Liver (tissue), 9 donors: ENCODE data around the gene AHDC1. TPM values are rescaled to one million over a fixed set of nuclear protein-coding genes. Genes with fewer than 3 reads are reported as not detected.

ENCODE experiments used
- DNase-seq: peaks from one replicate; pipeline ENCODE4 v3.0.0-alpha.2; 2017; ENCODE audit warnings: low spot score
- H3K27ac ChIP-seq, 2 donors: one replicate each; pipeline ENCODE4 v1.7.0; 2013; ENCODE audit warnings: inconsistent platforms in 2 of 2, low read length in 2 of 2, control low read depth in 1 of 2, low read depth in 1 of 2, mild to moderate bottlenecking in 1 of 2
- H3K27me3 ChIP-seq, 4 donors: one replicate each; pipeline versions ENCODE4 v1.6.1 to v1.7.0; 2013; ENCODE audit warnings: low read length in 3 of 4, inconsistent platforms in 1 of 4, mild to moderate bottlenecking in 1 of 4, moderate library complexity in 1 of 4; ENCODE audit not compliant: control insufficient read depth in 4 of 4, insufficient read depth in 4 of 4
- H3K36me3 ChIP-seq, 4 donors: one replicate each; pipeline versions ENCODE4 v1.6.1 to v1.7.0; 2013; ENCODE audit warnings: low read length in 3 of 4, mild to moderate bottlenecking in 3 of 4, low read depth in 1 of 4, moderate library complexity in 1 of 4; ENCODE audit not compliant: control insufficient read depth in 4 of 4, insufficient read depth in 3 of 4
- H3K4me1 ChIP-seq, 4 donors: one replicate each; pipeline versions ENCODE4 v1.6.1 to v1.7.0; 2013; ENCODE audit warnings: low read length in 3 of 4, mild to moderate bottlenecking in 3 of 4, moderate library complexity in 1 of 4; ENCODE audit not compliant: control insufficient read depth in 4 of 4, insufficient read depth in 4 of 4
- H3K4me3 ChIP-seq, 3 donors: one replicate each; pipeline versions ENCODE4 v1.6.1 to v1.7.0; 2013; ENCODE audit warnings: low read length in 3 of 3, control low read depth in 1 of 3, low read depth in 1 of 3, mild to moderate bottlenecking in 1 of 3
- H3K9ac ChIP-seq, 2 donors: one replicate each; pipeline ENCODE4 v1.7.0; 2013; ENCODE audit warnings: low read length in 2 of 2, mild to moderate bottlenecking in 2 of 2, moderate library complexity in 2 of 2, control low read depth in 1 of 2, low read depth in 1 of 2
- H3K9me3 ChIP-seq, 4 donors: one replicate each; pipeline versions ENCODE4 v1.6.1 to v1.7.0; 2013; ENCODE audit warnings: low read length in 3 of 4; ENCODE audit not compliant: control insufficient read depth in 4 of 4
- EGR1 ChIP-seq, 2 donors: IDR thresholded peaks; 2 replicates each; pipeline ENCODE4 v1.6.1; 2016 to 2018; ENCODE audit warnings: antibody characterized with exemption in 2 of 2, low read depth in 2 of 2
- FOXA1 ChIP-seq: IDR thresholded peaks from 2 replicates; pipeline ENCODE4 v1.6.1; 2016; ENCODE audit warnings: antibody characterized with exemption
- FOXA2 ChIP-seq: IDR thresholded peaks from 2 replicates; pipeline ENCODE4 v1.6.1; 2016; ENCODE audit warnings: antibody characterized with exemption
- GABPA ChIP-seq, 2 donors: IDR thresholded peaks in 1 of 2; conservative IDR thresholded peaks in 1 of 2; 2 replicates each; pipeline ENCODE4 v1.6.1; 2016; ENCODE audit warnings: antibody characterized with exemption in 2 of 2, mild to moderate bottlenecking in 1 of 2, moderate library complexity in 1 of 2
- NR2F2 ChIP-seq: IDR thresholded peaks from 2 replicates; pipeline ENCODE4 v1.6.1; 2016; ENCODE audit warnings: antibody characterized with exemption
- RAD21 ChIP-seq, 2 donors: IDR thresholded peaks; 2 replicates each; pipeline ENCODE4 v1.6.1; 2016; ENCODE audit warnings: antibody characterized with exemption in 2 of 2, mild to moderate bottlenecking in 2 of 2
- RXRA ChIP-seq, 2 donors: IDR thresholded peaks; 2 replicates each; pipeline ENCODE4 v1.6.1; 2017 to 2018; ENCODE audit warnings: antibody characterized with exemption in 2 of 2, mild to moderate bottlenecking in 1 of 2
- SP1 ChIP-seq: IDR thresholded peaks from 2 replicates; pipeline ENCODE4 v1.6.1; 2018; ENCODE audit warnings: antibody characterized with exemption, mild to moderate bottlenecking
- YY1 ChIP-seq: IDR thresholded peaks from 2 replicates; pipeline ENCODE4 v1.6.1; 2016; ENCODE audit warnings: antibody characterized with exemption, mild to moderate bottlenecking
- WGBS: extraction: QIAGEN DNeasy Blood & Tissue Kit; methylation state at CpG from one replicate; pipeline ENCODE4 v1.1.7; 2013; 5-methylcytosine and 5-hydroxymethylcytosine counted together
- polyA plus RNA-seq, 2 donors: library from polyadenylated mRNA; stranded (reverse) in 1 of 2; unstranded in 1 of 2; fragments of 200-250 nt in 1 of 2; fragments of >200 nt in 1 of 2; fragmentation: Nextera tagmentation in 1 of 2; extraction: Ambion mirVana in 1 of 2; gene quantifications; one replicate each; pipeline versions ENCODE4 v1.2.1 to v1.2.3, GENCODE V29; 2013 to 2015
- total RNA-seq, 2 donors: library from RNA; depleted of rRNA; stranded (reverse); fragments of >200 nt; gene quantifications; one replicate each; pipeline ENCODE4 v1.2.3, GENCODE V29; 2014
- TF ChIP-seq, protein P1 (sequence below): fragments of 150-350 bp; IDR thresholded peaks from 2 replicates; pipeline ENCODE4 v1.5.1; 2017; ENCODE audit warnings: improper control_type of control experiment, low read depth, low read length; ENCODE audit not compliant: missing input control
- TF ChIP-seq, protein P2 (sequence below): IDR thresholded peaks from 2 replicates; pipeline ENCODE4 v1.6.1; 2016; ENCODE audit warnings: antibody characterized with exemption, mild to moderate bottlenecking
- TF ChIP-seq, protein P3 (sequence below): IDR thresholded peaks from 2 replicates; pipeline ENCODE4 v1.6.1; 2016; ENCODE audit warnings: antibody characterized with exemption
- TF ChIP-seq, protein P4 (sequence below): IDR thresholded peaks from 2 replicates; pipeline ENCODE4 v1.6.1; 2016; ENCODE audit warnings: antibody characterized with exemption
- donor health status: healthy.
- donor health status: healthy.
- donor health status: healthy.
- donor health status: healthy.
- donor health status: healthy.

AHDC1 gene
- total and polyA plus RNA-seq, 4 donors, result 2.4 to 6.5 (median 5.5) TPM

DNA sequence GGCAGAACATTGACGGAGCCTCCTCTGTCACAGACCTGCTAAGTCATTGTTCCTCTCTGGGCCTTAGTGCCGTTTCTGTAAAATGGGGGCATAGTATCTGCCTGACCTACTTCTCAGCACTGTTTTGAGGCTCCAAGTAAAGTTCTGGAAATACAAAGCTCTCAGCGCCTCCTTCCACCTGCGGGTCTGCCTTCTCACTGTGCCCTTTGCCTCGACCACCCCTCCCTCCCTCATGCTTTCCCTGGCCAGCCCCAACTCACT, 98.6 kb downstream of the AHDC1 start:
- Histone ChIP-seq H3K27me3 (no peaks in the 10 kb centered on the region), H3K36me3 (no peaks in the 10 kb centered on the region), H3K4me1 (peaks cover 0 to 4% (median 2%) of the 10 kb centered on the region in 4 donors), H3K9ac (no peak overlapping the region), H3K4me3 (no peak overlapping the region), H3K9me3 (no peaks in the 10 kb centered on the region), H3K27ac (peak overlapping the region in 1 of 2 donors; percentile 9)
- DNase-seq, result no peak
- TF ChIP-seq, protein P1, sequence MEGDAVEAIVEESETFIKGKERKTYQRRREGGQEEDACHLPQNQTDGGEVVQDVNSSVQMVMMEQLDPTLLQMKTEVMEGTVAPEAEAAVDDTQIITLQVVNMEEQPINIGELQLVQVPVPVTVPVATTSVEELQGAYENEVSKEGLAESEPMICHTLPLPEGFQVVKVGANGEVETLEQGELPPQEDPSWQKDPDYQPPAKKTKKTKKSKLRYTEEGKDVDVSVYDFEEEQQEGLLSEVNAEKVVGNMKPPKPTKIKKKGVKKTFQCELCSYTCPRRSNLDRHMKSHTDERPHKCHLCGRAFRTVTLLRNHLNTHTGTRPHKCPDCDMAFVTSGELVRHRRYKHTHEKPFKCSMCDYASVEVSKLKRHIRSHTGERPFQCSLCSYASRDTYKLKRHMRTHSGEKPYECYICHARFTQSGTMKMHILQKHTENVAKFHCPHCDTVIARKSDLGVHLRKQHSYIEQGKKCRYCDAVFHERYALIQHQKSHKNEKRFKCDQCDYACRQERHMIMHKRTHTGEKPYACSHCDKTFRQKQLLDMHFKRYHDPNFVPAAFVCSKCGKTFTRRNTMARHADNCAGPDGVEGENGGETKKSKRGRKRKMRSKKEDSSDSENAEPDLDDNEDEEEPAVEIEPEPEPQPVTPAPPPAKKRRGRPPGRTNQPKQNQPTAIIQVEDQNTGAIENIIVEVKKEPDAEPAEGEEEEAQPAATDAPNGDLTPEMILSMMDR, result no peak
- TF ChIP-seq YY1 (no peak), FOXA2 (no peak), RXRA (IDR thresholded peaks at IDR 0.05) (no peak), EGR1 (IDR thresholded peaks at IDR 0.05; ENCODE audit: low read depth in 2 of 2) (no peak), RAD21 (IDR thresholded peaks at IDR 0.05) (no peak), GABPA (IDR thresholded peaks at IDR 0.05 in 1 of 2, conservative IDR thresholded peaks at IDR 0.05 in 1 of 2) (no peak), NR2F2 (no peak), SP1 (no peak)
- TF ChIP-seq, protein P2, sequence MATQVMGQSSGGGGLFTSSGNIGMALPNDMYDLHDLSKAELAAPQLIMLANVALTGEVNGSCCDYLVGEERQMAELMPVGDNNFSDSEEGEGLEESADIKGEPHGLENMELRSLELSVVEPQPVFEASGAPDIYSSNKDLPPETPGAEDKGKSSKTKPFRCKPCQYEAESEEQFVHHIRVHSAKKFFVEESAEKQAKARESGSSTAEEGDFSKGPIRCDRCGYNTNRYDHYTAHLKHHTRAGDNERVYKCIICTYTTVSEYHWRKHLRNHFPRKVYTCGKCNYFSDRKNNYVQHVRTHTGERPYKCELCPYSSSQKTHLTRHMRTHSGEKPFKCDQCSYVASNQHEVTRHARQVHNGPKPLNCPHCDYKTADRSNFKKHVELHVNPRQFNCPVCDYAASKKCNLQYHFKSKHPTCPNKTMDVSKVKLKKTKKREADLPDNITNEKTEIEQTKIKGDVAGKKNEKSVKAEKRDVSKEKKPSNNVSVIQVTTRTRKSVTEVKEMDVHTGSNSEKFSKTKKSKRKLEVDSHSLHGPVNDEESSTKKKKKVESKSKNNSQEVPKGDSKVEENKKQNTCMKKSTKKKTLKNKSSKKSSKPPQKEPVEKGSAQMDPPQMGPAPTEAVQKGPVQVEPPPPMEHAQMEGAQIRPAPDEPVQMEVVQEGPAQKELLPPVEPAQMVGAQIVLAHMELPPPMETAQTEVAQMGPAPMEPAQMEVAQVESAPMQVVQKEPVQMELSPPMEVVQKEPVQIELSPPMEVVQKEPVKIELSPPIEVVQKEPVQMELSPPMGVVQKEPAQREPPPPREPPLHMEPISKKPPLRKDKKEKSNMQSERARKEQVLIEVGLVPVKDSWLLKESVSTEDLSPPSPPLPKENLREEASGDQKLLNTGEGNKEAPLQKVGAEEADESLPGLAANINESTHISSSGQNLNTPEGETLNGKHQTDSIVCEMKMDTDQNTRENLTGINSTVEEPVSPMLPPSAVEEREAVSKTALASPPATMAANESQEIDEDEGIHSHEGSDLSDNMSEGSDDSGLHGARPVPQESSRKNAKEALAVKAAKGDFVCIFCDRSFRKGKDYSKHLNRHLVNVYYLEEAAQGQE, result no peak
- TF ChIP-seq, protein P3, sequence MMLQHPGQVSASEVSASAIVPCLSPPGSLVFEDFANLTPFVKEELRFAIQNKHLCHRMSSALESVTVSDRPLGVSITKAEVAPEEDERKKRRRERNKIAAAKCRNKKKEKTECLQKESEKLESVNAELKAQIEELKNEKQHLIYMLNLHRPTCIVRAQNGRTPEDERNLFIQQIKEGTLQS, result no peak
- TF ChIP-seq, protein P4, sequence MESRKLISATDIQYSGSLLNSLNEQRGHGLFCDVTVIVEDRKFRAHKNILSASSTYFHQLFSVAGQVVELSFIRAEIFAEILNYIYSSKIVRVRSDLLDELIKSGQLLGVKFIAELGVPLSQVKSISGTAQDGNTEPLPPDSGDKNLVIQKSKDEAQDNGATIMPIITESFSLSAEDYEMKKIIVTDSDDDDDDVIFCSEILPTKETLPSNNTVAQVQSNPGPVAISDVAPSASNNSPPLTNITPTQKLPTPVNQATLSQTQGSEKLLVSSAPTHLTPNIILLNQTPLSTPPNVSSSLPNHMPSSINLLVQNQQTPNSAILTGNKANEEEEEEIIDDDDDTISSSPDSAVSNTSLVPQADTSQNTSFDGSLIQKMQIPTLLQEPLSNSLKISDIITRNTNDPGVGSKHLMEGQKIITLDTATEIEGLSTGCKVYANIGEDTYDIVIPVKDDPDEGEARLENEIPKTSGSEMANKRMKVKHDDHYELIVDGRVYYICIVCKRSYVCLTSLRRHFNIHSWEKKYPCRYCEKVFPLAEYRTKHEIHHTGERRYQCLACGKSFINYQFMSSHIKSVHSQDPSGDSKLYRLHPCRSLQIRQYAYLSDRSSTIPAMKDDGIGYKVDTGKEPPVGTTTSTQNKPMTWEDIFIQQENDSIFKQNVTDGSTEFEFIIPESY, result no peak
- 76% methylated on average over 5 of the region's 5 CpGs for WGBS

DNA sequence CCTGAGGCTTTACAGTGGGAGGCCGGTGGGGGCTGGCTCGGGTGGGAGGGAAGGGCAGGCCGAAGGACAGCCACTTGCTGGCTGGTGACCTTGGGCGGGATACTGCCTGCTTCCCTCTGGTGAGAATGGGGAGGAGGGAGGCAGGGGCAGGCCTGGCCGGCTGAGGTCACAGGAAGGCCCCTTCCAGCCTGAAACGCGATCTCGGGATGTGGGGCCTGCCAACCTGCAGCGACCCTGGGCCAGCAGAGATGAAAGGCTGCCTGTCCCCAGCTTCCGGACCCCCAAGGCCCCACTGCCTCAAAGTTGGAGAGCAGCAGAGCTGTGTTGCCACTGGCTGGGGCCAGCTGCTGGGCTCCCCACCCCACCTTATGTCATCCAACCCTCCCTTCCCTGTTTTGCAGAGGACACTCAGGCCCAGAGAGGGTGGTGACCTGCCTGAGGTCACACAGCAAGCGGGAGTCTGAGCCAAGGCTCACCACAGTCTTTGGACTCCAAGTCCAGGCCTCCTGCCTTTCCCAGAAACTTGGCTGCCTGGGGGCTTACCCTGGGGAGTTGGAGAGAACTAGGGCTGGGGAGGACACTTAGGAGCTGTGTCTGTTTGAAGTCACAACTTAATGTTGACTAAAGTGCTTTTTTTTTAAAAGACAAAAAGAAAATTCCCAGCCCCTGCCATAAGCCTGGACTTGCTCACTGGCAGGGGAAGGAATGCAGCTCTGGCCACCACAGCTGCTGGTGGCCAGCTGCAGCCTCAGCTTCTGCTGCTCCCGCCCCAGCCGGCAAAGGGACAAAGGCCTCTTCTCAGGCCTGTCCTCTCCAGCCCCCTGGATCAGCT, 99.1 kb downstream of the AHDC1 start:
- H3K9me3 ChIP-seq, result no peaks in the 10 kb centered on the region
- no peaks in the 10 kb centered on the region for H3K36me3 ChIP-seq
- 55% methylated on average over 13 of the region's 13 CpGs for WGBS
- H3K4me3 ChIP-seq, result no peak overlapping the region
- no peak overlapping the region for H3K9ac ChIP-seq
- TF ChIP-seq FOXA1 (no peak), RXRA (IDR thresholded peaks at IDR 0.05) (peak in 1 of 2 donors; percentile 8), NR2F2 (peak; percentile 83)
- DNase-seq, result no peak
- H3K4me1 ChIP-seq, result peaks cover 0 to 4% (median 2%) of the 10 kb centered on the region in 4 donors
- no peaks in the 10 kb centered on the region for H3K27me3 ChIP-seq
- H3K27ac ChIP-seq, result peak overlapping the region; percentile 52 to 59
